IPS-NIHi7 (cell line): Measurements from ENCODE around the gene UBQLN4.
A peak's percentile ranks its signal among the peaks of the same experiment; 100 is the strongest.

Experiments used
- DNase-seq: peaks from one replicate; pipeline ENCODE4 v3.0.0; 2012; ENCODE audit warnings: mixed read lengths; ENCODE audit errors: extremely low spot score

The UBQLN4 gene

DNA sequence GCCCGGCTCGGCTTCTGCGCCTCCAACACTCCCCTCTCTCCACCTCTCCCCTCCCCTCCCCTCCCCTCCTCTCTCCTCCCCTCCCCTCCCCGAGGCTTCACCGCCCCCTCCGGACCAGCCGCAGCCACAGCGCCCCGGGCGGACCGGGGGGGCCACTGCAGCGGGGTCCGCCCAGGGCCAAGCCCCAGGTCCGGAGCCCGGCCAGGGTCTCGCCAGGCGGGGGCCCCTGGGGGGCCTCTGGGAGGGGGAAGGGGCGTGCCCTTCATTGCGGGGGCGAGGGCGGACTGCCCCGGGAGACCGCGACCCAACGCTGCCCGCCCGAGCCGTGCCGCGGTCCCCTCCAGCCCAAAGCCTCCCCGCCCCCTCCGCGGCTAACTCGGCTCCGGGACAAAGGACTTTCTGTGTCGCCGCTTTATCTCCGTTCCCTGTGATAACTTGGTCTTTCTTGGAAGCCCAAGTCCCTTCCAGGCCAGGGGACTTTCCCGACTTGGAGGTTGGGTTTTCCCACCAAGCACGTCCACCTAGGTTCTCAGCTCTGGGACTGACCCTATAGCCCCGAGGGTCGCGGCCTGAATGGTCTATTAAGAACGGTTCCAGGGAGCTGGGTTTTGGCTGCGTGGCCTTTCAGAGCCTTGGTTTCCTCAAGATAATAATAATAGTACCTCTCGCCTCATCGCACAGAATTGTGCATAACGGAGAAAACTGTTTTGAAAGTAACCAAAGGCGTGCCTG lies at the start of gene UBQLN4:
Gene UBQLN4, minus strand, starts transcription at position 31 of the 732 bp plus-strand sequence. CDS start 97 bp downstream, outside the sequence.
- DNase-seq = peak; percentile 94

DNA sequence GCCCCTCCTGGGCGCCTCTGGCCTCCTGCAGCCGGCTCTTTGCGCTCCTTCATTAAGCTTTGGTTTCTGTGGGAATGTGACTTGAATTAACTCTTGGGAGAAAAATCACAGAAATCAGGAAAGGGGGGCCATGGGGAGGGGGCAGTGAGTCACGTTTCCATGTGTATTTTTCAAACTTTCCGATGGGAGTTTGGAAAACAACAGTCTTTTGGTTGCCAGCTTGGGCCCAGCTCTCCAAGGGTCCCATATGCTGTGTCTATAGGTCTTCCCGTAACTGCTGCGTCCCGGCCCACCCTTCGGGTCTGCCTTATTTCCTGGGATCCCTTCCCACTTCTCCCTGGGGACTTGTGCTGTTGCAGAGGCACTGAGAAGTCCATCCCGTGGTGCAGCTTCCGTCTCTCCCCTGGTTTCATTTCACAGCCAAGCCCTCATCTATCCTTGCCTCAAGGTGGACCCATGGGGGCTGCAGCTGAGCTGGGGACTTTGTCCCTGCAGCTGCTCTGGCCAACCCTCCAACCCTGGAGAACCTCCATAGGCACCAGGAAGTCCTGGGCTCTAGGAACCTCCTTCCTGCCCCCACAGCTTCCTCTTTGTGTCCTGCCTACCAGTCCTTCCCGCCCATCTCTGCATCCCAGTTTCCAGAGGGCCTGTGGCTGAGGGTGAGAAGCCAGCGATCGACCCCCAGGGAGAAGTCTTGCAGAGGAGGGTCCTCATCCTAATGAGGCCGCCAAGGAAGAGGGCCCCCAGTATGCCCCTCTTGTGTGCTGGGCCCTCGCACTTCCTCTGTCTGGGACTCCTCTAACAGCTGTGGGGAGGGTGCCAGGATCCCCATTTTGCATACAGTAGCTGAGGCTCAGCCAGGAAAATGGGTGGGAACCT lies 49.3 kb upstream of the UBQLN4 start:
- no peak for DNase-seq

- no peak for DNase-seq
Observed at GRCh38 chr1:156101880-156102279, 48.3 kb upstream of the UBQLN4 start.

- no peak for DNase-seq
Observed at GRCh38 chr1:156100205-156100995, 46.8 kb upstream of the UBQLN4 start.

DNA sequence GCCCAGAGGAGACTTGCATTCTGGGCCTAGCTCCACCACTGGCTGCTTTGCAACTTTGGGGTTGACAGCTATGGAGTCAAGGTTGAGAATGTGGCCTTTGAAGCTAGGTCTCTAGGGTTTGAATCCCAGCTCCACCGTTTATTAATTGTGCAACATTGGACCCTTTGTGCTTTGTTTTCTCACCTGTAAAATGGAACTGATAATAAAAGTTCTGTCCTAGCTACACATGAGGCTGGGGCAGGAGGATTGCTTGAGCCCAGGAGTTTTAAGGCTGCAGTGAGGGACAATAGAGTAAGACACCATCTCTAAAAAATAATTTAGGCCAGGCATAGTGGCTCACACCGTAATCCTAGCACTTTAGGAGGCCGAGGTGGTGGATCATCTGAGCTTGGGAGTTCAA lies 45.7 kb upstream of the UBQLN4 start:
- no peak for DNase-seq

DNA sequence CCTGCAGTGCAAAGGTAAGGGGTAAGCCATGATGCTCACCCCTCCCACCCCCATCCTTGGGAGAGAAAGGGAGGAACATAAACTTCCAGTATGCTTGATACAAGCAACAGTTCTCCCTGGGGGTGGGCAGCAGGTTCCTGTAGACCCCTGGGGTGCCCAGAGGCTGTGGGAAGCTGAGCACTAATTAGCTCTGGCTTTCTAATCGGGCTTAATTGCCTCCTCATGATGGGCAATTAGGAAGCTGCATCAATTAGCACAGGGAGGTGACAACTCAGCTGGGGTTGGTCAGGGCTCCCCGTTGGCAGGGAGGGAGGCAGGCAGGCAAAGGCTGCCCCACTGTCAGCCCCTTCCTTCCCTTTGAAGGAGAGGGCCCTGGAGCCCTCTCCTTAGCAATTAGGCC lies 45.2 kb upstream of the UBQLN4 start:
- no peak for DNase-seq

GRCh38 chr1:156097499-156098178 lies 44.0 kb upstream of the UBQLN4 start:
- no peak for DNase-seq

DNA sequence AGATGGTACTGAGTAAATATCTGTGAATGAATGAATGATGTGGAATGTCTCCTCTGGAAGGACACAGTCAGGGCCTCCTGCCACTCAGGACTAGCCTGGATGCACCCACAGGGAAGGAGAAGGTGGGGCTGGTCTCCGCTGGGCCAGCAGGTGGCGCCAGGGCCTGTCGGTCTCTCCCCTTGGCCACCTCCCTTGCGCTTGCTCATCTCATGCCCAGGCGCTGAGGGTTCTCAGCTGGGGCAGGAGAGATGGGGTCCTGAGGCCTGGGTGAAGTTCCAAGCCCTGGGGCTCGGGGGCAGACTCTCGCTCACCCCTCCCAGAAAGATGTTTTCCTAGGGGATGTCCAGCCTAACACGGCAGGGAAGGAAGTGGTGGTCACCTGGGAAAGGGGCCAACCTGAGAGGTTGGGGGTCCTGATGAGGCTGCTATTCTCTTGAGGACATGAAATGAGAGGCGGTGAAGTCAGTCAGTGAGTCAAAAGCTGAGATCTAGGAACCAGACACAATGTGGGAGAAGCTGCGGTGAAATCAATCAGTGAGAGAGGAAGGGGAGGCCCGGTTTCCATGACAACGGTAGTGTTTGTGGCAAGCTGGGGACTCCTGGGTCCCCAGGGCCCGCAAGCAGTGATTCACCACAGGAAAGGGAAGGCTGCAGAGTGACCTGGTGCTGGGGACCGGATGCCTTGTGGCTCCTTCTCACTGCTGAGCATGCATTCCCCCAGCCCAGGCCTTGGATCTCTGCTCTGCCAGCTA lies 43.2 kb upstream of the UBQLN4 start:
- peak; percentile 85 for DNase-seq

GRCh38 chr1:156095906-156096508 lies 42.4 kb upstream of the UBQLN4 start:
- DNase-seq = no peak

GRCh38 chr1:156091610-156092009 lies 38.0 kb upstream of the UBQLN4 start:
- DNase-seq = no peak

GRCh38 chr1:156090840-156091188 lies 37.2 kb upstream of the UBQLN4 start:
- DNase-seq = peak; percentile 87

GRCh38 chr1:156090138-156090839 lies 36.7 kb upstream of the UBQLN4 start:
- no peak for DNase-seq

DNA sequence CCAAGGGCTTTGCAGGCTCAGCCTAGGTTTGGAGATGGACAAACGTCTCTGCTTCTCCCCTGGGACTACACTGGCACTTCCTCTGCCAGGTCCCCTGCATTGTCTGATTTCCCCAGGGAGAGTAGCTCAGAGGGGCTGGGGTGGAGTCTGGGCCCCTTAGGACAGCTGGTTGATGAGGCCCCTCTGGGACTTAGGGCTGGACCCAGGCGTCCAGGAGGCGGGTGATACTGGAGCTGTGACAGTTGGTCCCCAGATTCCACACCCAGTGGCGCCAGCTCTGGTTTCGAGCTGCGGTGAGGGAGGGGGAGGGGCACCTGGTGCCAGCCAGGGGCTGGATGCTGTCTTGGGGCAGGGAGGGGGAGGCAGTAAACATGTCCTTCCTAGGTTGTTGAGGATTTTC lies 36.1 kb upstream of the UBQLN4 start:
- no peak for DNase-seq

DNA sequence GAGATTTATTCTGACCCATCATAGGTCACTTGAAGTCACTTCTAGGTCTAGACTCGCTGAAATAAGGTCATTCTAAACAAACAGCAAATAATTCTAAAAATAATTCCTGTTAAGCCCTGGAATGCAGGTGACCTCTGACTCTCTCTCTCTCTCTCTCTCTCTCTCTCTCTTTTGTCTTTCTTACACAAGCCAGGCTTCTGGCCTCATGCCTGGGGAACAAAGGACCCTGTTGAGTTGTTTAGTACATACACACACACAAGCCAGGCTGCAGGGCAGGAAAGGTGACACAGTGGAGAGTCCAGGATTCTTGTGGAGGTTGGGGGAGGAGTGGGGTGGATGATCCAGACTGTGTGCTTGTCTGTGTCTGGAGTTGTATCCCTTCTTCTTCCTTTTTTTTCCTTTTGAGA lies 32.7 kb upstream of the UBQLN4 start:
- DNase-seq = no peak

- DNase-seq = no peak
Observed at GRCh38 chr1:156083800-156084790, 30.5 kb upstream of the UBQLN4 start.

GRCh38 chr1:156082309-156083091 lies 28.9 kb upstream of the UBQLN4 start, which contains the start of gene MEX3A:
MEX3A (minus strand) TSS chr1:156082465; CDS start chr1:156081998, 467 bp downstream.
- peak; percentile 86 for DNase-seq

- DNase-seq = no peak
Observed at GRCh38 chr1:156081917-156082308, 28.3 kb upstream of the UBQLN4 start.
